ENCODE measurements around the gene PLPPR2.
"Not testable (repeated sequence)": the region's sequence is repeated elsewhere in the genome, so short reads cannot be mapped to it uniquely, and the experiment has no call there.

The PLPPR2 gene

DNA sequence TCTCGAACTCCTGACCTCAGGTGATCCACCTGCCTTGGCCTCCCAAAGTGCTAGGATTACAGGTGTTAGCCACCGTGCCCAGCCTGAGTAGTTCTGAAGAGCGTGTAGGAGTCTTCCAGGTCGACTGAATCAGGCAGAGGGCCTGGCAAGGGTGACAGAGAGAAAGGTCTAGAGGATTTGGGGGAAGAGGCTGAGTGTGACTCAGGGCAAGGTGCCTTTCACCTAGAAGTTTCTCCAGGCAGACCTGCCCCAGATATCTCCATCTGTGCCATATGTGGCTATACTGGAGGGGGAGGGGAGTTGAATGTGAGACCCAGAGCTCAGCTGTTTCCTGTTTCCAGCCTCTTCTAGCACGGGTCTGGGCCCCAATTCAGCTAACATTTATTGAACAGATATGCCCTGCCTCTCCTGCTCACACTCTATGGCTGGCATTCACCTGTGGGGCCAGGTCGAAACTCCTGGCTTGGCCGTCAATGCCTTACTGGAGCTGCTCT is 7.6 kb upstream of the PLPPR2 start:
- Histone ChIP-seq H3K4ac (ENCODE audit: low read depth in 1 of 2, low read length in 2 of 2) (no peak overlapping the region), H2BK12ac (ENCODE audit: low read length in 2 of 2) (no peak overlapping the region), H3K18ac (ENCODE audit: low read depth in 1 of 2, low read length in 2 of 2) (no peak overlapping the region), H3K27ac (ENCODE audit: low read length, poor library complexity, severe bottlenecking) (no peak overlapping the region), H3K27me3 (ENCODE audit: control insufficient read depth in 1 of 2, insufficient read depth in 1 of 2, low read length in 2 of 2) (peaks cover 0 to 3% of the 10 kb centered on the region in 2 experiments), H2BK5ac (ENCODE audit: low read depth, low read length, poor library complexity, severe bottlenecking) (no peak overlapping the region), H3K4me1 (ENCODE audit: control insufficient read depth, insufficient read depth, low read depth, low read length) (peaks cover 14% of the 10 kb centered on the region), H3K9me3 (ENCODE audit: control insufficient read depth, low read length) (peaks cover 10% of the 10 kb centered on the region), H3K4me2 (ENCODE audit: low read length, poor library complexity, severe bottlenecking) (no peak overlapping the region), H4K91ac (ENCODE audit: low read length) (no peak overlapping the region), H2AK5ac (ENCODE audit: low read length, severe bottlenecking) (no peak overlapping the region), H2BK15ac (ENCODE audit: low read depth, poor library complexity, severe bottlenecking) (no peak overlapping the region), H3K79me1 (replicated peaks; ENCODE audit: low read length, poor library complexity, severe bottlenecking) (peaks cover 11% of the 10 kb centered on the region), H2BK120ac (ENCODE audit: low read depth, low read length) (no peak overlapping the region), H3K14ac (ENCODE audit: low read length in 2 of 2) (no peak overlapping the region), H3K23ac (ENCODE audit: low read length in 2 of 2) (no peak overlapping the region), H3K36me3 (ENCODE audit: control insufficient read depth in 1 of 2, insufficient read depth in 2 of 2, low read depth in 1 of 2, low read length in 2 of 2) (peaks cover 0 to 4% of the 10 kb centered on the region in 2 experiments), H2AFZ (ENCODE audit: low read depth, low read length) (no peak overlapping the region), H3K4me3 (ENCODE audit: insufficient read depth in 1 of 2, low read depth in 1 of 2, low read length in 2 of 2) (no peak overlapping the region), H4K8ac (ENCODE audit: low read length) (no peak overlapping the region), H3K9ac (ENCODE audit: low read length) (no peak overlapping the region)
- DNase-seq: no peak
- 79% methylated on average over 7 of the region's 7 CpGs for WGBS

- no peak overlapping the region for H3K4me2 ChIP-seq (ENCODE audit: low read length, poor library complexity, severe bottlenecking)
Observed at GRCh38 chr19:11349171-11349570, 6.1 kb upstream of the PLPPR2 start.

GRCh38 chr19:11354102-11354501 is 1.1 kb upstream of the PLPPR2 start:
- peaks cover 13% of the 10 kb centered on the region for H3K4me1 ChIP-seq (ENCODE audit: control insufficient read depth, insufficient read depth, low read depth, low read length)
- H3K79me1 ChIP-seq (replicated peaks; ENCODE audit: low read length, poor library complexity, severe bottlenecking); H3K4me3 ChIP-seq (ENCODE audit: insufficient read depth in 1 of 2, low read depth in 1 of 2, low read length in 2 of 2); H3K36me3 ChIP-seq (ENCODE audit: control insufficient read depth in 1 of 2, insufficient read depth in 2 of 2, low read depth in 1 of 2, low read length in 2 of 2); H3K18ac ChIP-seq (ENCODE audit: low read depth in 1 of 2, low read length in 2 of 2); H3K27ac ChIP-seq (ENCODE audit: low read length, poor library complexity, severe bottlenecking); H3K9me3 ChIP-seq (ENCODE audit: control insufficient read depth, low read length); H3K4ac ChIP-seq (ENCODE audit: low read depth in 1 of 2, low read length in 2 of 2); H2BK5ac ChIP-seq (ENCODE audit: low read depth, low read length, poor library complexity, severe bottlenecking); H3K14ac ChIP-seq (ENCODE audit: low read length in 2 of 2); H4K8ac ChIP-seq (ENCODE audit: low read length); H3K4me2 ChIP-seq (ENCODE audit: low read length, poor library complexity, severe bottlenecking); H3K23ac ChIP-seq (ENCODE audit: low read length in 2 of 2); DNase-seq; H4K91ac ChIP-seq (ENCODE audit: low read length); H2BK120ac ChIP-seq (ENCODE audit: low read depth, low read length); H3K9ac ChIP-seq (ENCODE audit: low read length); H2BK12ac ChIP-seq (ENCODE audit: low read length in 2 of 2); H2AFZ ChIP-seq (ENCODE audit: low read depth, low read length); H2BK15ac ChIP-seq (ENCODE audit: low read depth, poor library complexity, severe bottlenecking); H3K27me3 ChIP-seq (ENCODE audit: control insufficient read depth in 1 of 2, insufficient read depth in 1 of 2, low read length in 2 of 2); H2AK5ac ChIP-seq (ENCODE audit: low read length, severe bottlenecking): not testable (repeated sequence)
- 97% methylated on average over 4 of the region's 4 CpGs for WGBS

More at GRCh38 chr19:11349171-11349570, 6.1 kb upstream of the PLPPR2 start:
- Histone ChIP-seq H3K36me3 (ENCODE audit: control insufficient read depth in 1 of 2, insufficient read depth in 2 of 2, low read depth in 1 of 2, low read length in 2 of 2) (no peaks in the 10 kb centered on the region), H3K79me1 (replicated peaks; ENCODE audit: low read length, poor library complexity, severe bottlenecking) (peaks cover 6% of the 10 kb centered on the region), H3K4ac (ENCODE audit: low read depth in 1 of 2, low read length in 2 of 2) (no peak overlapping the region), H3K18ac (ENCODE audit: low read depth in 1 of 2, low read length in 2 of 2) (no peak overlapping the region), H3K23ac (ENCODE audit: low read length in 2 of 2) (no peak overlapping the region), H3K9ac (ENCODE audit: low read length) (no peak overlapping the region), H2BK5ac (ENCODE audit: low read depth, low read length, poor library complexity, severe bottlenecking) (no peak overlapping the region), H3K4me1 (ENCODE audit: control insufficient read depth, insufficient read depth, low read depth, low read length) (peaks cover 8% of the 10 kb centered on the region), H3K9me3 (ENCODE audit: control insufficient read depth, low read length) (peaks cover 10% of the 10 kb centered on the region), H2BK12ac (ENCODE audit: low read length in 2 of 2) (no peak overlapping the region), H2BK120ac (ENCODE audit: low read depth, low read length) (no peak overlapping the region), H2BK15ac (ENCODE audit: low read depth, poor library complexity, severe bottlenecking) (no peak overlapping the region), H3K14ac (ENCODE audit: low read length in 2 of 2) (no peak overlapping the region), H2AK5ac (ENCODE audit: low read length, severe bottlenecking) (no peak overlapping the region), H3K4me3 (ENCODE audit: insufficient read depth in 1 of 2, low read depth in 1 of 2, low read length in 2 of 2) (no peak overlapping the region), H4K91ac (ENCODE audit: low read length) (no peak overlapping the region), H3K27me3 (ENCODE audit: control insufficient read depth in 1 of 2, insufficient read depth in 1 of 2, low read length in 2 of 2) (peaks cover 0 to 3% of the 10 kb centered on the region in 2 experiments), H4K8ac (ENCODE audit: low read length) (no peak overlapping the region), H3K27ac (ENCODE audit: low read length, poor library complexity, severe bottlenecking) (no peak overlapping the region), H2AFZ (ENCODE audit: low read depth, low read length) (no peak overlapping the region)
- no peak for DNase-seq
- 81% methylated on average over 4 of the region's 4 CpGs for WGBS

DNA sequence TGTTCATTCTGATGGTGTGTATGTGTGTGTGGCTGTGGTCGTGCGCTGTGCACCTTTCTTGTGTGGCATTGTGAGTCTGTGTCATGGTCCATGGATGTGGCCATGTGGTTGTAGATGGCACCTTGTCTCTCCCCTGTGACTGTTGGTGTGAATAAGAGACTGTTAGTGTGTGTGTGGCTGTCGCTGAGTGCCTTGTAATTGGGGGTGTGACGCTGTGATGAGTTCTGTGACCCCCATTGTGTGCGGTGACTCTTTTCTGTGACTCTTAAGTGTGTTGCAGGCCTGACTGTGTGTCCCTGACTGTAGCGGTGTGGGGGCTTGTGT is 804 bp downstream of the PLPPR2 start:
- H3K4ac ChIP-seq (ENCODE audit: low read depth in 1 of 2, low read length in 2 of 2): peak overlapping the region in 1 of 2 experiments; percentile 13
- H3K4me3 ChIP-seq (ENCODE audit: insufficient read depth in 1 of 2, low read depth in 1 of 2, low read length in 2 of 2): peak overlapping the region; percentile 69 to 98
- peak overlapping the region; percentile 83 for H4K91ac ChIP-seq (ENCODE audit: low read length)
- no peaks in the 10 kb centered on the region for H3K9me3 ChIP-seq (ENCODE audit: control insufficient read depth, low read length)
- H2AK5ac ChIP-seq (ENCODE audit: low read length, severe bottlenecking): no peak overlapping the region
- H2BK5ac ChIP-seq (ENCODE audit: low read depth, low read length, poor library complexity, severe bottlenecking): no peak overlapping the region
- peak overlapping the region; percentile 40 to 71 for H2BK12ac ChIP-seq (ENCODE audit: low read length in 2 of 2)
- H3K36me3 ChIP-seq (ENCODE audit: control insufficient read depth in 1 of 2, insufficient read depth in 2 of 2, low read depth in 1 of 2, low read length in 2 of 2): peaks cover 14 to 28% of the 10 kb centered on the region in 2 experiments
- no peak overlapping the region for H3K27ac ChIP-seq (ENCODE audit: low read length, poor library complexity, severe bottlenecking)
- H3K4me2 ChIP-seq (ENCODE audit: low read length, poor library complexity, severe bottlenecking): peak overlapping the region; percentile 37
- no peak for DNase-seq
- H3K18ac ChIP-seq (ENCODE audit: low read depth in 1 of 2, low read length in 2 of 2): peak overlapping the region; percentile 87 to 90
- H4K8ac ChIP-seq (ENCODE audit: low read length): peak overlapping the region; percentile 72
- peak overlapping the region in 1 of 2 experiments; percentile 75 for H3K14ac ChIP-seq (ENCODE audit: low read length in 2 of 2)
- H2BK120ac ChIP-seq (ENCODE audit: low read depth, low read length): no peak overlapping the region
- H3K9ac ChIP-seq (ENCODE audit: low read length): peak overlapping the region; percentile 87
- H3K79me1 ChIP-seq (replicated peaks; ENCODE audit: low read length, poor library complexity, severe bottlenecking): peaks cover 6% of the 10 kb centered on the region
- H3K4me1 ChIP-seq (ENCODE audit: control insufficient read depth, insufficient read depth, low read depth, low read length): peaks cover 13% of the 10 kb centered on the region
- no peak overlapping the region for H2AFZ ChIP-seq (ENCODE audit: low read depth, low read length)
- H3K23ac ChIP-seq (ENCODE audit: low read length in 2 of 2): no peak overlapping the region
- H3K27me3 ChIP-seq (ENCODE audit: control insufficient read depth in 1 of 2, insufficient read depth in 1 of 2, low read length in 2 of 2): peaks cover 0 to 19% of the 10 kb centered on the region in 2 experiments
- 93% methylated on average over 6 of the region's 6 CpGs for WGBS
- H2BK15ac ChIP-seq (ENCODE audit: low read depth, poor library complexity, severe bottlenecking): no peak overlapping the region

Data from mesenchymal stem cell (in vitro differentiated cells and primary cell).